UCSD-AML1 (cell line): ENCODE data around the gene MRPL23.

Experiments used
- DNase-seq: peaks from one replicate; lab custom pipeline; 2025; ENCODE audit not compliant: unreplicated experiment; lab: John Stamatoyannopoulos, UW

MRPL23 gene

GRCh38 chr11:1920909-1921573, 26.1 kb upstream of the MRPL23 start:
- no peak for DNase-seq

- no peak for DNase-seq
These were observed 25.5 kb upstream of the MRPL23 start for GRCh38 chr11:1921574-1922141.

GRCh38 chr11:1922481-1923081, 24.6 kb upstream of the MRPL23 start:
- DNase-seq: no peak

GRCh38 chr11:1923201-1923956, 23.8 kb upstream of the MRPL23 start:
- no peak for DNase-seq

GRCh38 chr11:1924181-1924580, 23.0 kb upstream of the MRPL23 start:
- no peak for DNase-seq

GRCh38 chr11:1924646-1925372, 22.3 kb upstream of the MRPL23 start:
- no peak for DNase-seq

GRCh38 chr11:1925373-1926155, 21.6 kb upstream of the MRPL23 start:
- DNase-seq: no peak

- peak; percentile 58 for DNase-seq
These were observed 20.7 kb upstream of the MRPL23 start for GRCh38 chr11:1926156-1927025.

- DNase-seq: no peak
These were observed 19.9 kb upstream of the MRPL23 start for GRCh38 chr11:1927026-1927847.

GRCh38 chr11:1927848-1928469, 19.2 kb upstream of the MRPL23 start:
- no peak for DNase-seq

- DNase-seq: no peak
These were observed 18.7 kb upstream of the MRPL23 start for GRCh38 chr11:1928470-1928890.

- DNase-seq: no peak
These were observed 18.1 kb upstream of the MRPL23 start for GRCh38 chr11:1928891-1929541.

GRCh38 chr11:1929621-1930461, 17.3 kb upstream of the MRPL23 start:
- DNase-seq: no peak

- DNase-seq: no peak
These were observed 16.7 kb upstream of the MRPL23 start for GRCh38 chr11:1930462-1930830.

GRCh38 chr11:1931341-1932104, 15.6 kb upstream of the MRPL23 start:
- no peak for DNase-seq

GRCh38 chr11:1932105-1932480, 15.0 kb upstream of the MRPL23 start:
- DNase-seq: no peak
